HG02870 (cell line): Measurements from ENCODE around the gene ME3.
"Not testable (repeated sequence)": the region's sequence is repeated elsewhere in the genome, so short reads cannot be mapped to it uniquely, and the experiment has no call there.

ENCODE experiments used
- ATAC-seq: cut with Tn5 transposase; IDR thresholded peaks from one replicate; pipeline ENCODE4 v1.9.1; 2021; ENCODE audit warnings: mild to moderate bottlenecking, moderate library complexity; ENCODE audit not compliant: unreplicated experiment

Gene ME3

DNA sequence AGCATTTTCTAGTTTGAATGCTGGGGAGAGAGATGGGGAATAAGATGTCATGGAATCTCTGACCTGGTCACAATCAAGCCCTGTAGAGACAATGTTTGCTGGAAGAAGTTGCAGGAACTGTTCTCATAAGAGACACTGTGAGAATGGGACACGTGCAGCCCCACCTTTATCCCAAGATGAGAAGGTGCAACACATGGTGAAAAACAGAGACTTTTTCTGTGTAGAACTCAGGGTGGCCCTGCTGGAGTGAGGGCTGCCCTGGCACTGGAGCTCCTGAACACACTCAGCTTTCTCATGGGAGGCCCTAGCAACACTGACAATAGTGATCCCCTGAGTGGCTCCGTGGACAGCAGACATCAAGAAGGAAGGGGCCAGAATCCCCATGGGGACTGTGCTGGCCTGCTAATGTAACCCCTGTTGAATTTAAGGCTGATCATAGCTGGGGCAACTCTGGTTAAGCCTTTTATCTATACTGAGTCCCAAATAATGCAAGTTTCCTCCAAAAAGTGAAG is 106.6 kb downstream of the ME3 start:
- ATAC-seq, result no peak

DNA sequence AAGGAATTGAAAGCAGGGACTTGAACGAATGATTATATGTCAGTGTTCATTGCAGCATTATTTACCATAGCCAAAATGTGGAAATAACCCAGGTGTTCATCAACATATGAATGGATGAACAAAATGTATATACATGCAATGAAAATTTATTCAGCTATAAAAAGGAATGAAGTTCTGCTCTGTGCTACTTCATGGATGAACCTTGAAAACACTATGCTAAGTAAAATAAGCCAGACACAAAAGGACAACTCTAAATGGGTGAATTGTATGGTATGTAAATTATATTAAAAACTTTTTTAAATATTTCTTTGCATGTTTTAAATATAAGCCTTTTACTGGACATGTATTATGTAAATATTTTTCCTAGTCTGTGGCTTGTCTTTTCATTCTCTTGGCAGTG is 107.0 kb downstream of the ME3 start:
- no peak for ATAC-seq

DNA sequence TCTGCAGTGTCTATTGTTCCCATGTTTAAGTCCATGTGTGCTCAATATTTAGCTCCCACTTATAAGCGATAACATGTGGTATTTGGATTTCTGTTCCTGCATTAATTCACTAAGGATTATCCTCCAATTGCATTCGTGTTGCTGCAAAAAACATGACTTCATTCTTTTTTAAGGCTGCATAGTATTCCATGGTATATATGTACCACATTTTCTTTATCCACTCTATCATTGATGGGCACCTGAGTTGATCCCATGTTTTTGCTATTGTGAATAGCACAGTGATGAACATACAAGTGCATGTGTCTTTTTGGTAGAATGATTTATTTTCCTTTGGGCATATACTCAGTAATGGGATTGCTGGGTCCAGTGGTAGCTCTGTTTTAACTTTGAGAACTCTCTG is 109.6 kb downstream of the ME3 start:
- not testable (repeated sequence) for ATAC-seq

DNA sequence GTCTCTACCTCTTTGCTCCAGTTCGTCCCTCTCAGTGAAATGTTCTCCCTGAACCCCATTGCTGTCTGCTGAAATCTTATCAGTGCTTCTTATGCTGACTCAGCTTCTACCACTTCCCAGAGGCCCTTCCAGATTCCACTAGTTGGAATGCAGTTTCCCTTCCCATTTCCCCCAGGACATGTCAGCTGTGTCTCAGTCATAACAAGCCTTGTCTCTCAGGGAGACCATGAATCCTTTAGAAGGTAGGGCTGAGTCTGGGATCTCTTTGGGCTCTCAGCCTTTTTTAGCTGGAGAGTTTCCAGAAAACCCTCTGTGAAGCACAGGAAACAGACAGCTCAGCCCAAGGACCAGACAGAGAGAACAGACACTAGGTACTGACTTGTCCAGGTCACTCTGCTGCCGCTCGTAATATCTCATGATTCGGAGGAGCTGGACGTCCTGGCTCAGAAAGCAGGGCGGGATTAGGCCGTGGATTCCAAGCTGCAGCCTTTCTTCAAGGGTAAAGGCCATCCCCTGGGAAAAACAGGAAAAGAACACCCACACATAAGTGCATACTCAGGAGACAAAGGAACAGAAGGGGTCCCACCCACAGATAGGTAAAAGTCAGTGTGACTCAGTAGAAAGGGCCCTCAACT is 113.0 kb downstream of the ME3 start:
- no peak for ATAC-seq

DNA sequence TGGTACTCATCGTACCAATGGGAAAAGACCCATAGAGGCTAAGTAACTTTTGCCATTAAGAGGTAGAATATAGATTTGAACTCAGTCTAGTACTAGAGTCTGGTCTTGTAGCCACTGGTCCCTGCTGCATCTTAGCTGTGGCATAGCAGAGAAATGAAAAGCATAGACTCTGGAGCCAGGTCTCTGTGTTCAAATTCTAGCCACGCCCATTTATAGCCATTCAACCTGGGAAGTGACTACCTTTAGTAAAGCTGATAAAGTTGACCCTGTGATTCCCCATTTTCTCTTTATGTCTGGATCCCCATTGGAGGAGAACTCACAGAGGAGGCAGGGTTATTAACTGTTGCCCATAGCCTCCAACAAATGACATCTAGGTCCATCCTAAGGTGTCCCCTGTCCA is 113.6 kb downstream of the ME3 start:
- no peak for ATAC-seq

DNA sequence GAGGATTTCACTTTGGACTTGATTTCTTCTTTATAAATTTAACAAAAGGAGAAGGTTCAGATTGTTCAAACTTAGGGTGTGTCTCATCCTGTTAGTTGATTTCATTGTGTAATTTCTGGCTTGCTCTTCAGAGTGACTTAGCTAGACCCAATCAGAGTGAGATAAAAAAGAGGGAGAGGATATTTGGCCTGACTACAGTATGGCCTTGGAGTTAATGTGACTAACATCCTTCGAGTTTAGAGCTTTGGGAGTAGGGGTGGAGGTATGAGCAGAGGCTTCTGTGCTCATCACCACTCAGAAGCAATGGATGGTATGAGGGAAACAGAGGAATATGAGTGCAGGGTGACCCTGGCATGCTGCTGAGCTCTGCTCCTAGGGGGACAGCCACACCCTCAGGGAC is 114.2 kb downstream of the ME3 start:
- ATAC-seq, result no peak

DNA sequence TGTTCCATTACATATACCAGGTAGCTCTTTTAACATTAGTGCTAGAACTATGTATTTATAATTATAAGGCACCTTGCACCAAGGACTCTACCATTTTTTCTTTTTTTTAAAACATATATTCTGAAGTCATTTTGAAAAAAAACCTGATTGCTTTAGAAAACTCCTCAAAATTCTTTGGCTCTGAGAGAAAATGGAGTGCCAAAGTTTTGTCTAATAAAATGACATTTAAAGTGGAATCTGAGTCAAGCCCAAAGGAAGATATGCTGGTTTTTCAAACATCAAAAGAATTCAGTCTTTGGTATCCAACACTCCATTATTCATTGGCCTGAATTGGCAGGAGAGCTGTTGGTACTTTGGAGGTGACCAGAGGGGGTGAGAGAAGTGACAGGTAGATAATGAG is 116.5 kb downstream of the ME3 start:
- ATAC-seq, result no peak

DNA sequence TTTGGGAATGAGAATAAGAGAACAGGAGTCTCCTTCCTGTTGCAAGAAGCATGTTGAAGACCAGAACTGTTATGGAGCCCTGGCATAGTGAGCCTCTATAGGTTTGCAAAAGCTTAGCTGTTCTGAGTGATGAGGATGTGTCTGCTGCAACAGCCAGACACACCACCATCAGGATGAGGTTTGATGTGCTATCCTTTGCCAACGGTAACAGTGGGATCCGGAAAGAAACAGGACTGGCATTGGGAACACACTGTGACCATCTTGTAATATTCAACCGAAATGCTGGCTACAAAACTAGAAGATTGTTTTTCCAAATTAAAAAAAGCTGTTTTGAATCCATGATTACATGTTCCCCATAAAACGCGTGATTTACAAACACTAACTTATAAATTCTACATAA is 117.0 kb downstream of the ME3 start:
- ATAC-seq, result no peak

DNA sequence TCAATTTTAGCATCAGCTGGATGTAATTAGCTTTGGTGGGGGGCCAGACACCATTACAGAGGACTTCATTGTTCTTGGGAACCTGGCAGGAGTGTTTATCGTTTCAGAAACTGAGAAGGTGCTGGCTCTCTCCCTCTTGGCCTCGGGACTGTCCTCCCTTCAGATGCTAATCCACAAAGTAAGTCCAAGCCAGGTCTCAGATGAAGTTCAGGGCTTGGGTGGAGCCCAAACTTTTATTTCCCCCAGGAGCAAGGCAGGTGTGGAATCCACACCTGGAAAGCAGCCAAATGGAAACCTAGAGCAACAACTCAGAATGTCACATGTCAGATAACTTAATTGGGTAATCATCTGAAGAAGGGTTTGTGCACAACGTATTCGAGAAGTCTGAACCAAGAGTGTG is 119.2 kb downstream of the ME3 start:
- ATAC-seq, result no peak

DNA sequence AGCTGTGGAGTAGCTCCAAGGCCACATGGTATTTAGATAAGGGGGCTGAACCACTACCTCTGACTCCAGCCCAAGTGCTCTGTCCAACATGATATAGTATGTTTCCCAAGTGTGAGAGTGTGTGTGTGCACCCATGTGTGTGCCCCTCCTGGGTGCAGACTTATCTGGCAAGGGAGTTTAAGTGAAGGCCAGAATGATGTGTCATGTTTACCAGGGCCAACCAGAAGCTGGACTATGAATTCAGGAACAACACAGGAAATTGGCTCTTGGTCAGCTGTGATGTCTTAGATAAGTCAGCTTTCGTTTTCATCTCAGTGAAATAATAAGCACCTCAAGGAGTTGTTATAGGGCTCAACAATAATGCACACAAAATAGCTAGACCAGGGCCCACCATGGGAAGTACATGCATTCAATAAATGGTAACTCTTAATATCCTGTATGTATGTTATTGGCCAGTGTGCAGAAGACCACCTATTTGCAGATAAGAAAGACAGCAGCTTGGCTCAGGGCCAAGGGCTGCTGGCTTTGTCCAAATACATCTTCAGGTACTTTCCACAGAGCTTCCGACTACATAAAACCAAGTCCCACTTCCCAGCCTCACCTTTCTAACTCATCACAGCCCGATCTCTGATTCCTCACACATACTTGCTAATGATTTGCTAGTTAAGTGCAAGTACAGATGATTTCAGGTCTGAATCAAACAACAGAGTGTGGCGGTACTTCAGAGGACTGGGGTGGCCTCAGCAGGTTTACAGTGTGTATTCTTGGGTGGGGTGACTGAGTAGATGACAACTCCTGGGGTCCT is 120.9 kb downstream of the ME3 start:
- ATAC-seq, result no peak

DNA sequence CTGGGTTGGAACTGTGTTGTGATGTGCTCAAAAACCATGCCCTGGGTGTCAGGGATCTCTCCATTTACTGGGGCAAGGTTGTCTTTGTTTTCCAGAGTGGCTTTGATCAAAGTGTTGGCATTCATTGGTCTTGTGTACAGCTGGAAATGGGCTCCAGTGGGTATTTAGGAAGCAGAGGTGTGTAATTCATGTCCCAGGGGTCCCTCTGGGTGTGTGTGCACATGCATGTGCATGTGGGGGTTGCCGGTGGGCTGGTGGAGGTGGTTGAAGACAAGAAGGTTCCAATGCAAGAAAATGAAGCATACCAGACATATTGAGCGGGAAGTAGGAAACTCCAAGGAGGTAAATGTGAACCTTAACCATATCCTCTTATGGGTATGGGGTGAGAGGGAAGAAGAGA is 121.7 kb downstream of the ME3 start:
- ATAC-seq, result no peak

DNA sequence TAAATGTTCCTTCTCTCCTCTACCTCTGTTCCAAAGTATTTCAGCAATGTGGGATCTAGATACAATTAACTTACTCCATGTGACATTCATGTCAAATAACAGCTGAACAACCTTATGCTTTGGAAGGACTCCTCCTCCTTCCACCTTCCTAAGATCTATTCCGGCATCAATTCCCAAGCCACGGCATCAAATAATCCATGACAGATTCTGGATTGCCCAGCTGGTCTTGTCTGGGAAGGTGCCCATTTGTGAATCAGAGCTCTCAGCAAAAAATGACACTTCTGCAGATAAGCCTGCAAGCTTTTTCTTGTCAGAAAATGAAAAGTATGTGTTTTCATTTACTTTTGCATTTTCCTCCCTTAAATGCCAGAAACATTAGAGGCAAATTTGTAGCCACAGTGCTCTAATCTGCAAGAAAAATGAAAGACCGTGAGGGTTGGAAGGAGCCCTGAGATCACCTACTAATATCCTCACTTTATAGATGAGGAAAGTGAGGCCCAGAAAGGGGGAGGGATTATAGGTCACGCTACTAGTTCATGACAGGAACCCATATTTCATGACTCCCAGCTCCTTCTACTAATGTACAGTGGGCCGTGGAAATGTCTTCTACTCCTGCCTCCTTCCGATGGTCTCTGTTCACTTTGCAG is 124.0 kb downstream of the ME3 start:
- no peak for ATAC-seq

DNA sequence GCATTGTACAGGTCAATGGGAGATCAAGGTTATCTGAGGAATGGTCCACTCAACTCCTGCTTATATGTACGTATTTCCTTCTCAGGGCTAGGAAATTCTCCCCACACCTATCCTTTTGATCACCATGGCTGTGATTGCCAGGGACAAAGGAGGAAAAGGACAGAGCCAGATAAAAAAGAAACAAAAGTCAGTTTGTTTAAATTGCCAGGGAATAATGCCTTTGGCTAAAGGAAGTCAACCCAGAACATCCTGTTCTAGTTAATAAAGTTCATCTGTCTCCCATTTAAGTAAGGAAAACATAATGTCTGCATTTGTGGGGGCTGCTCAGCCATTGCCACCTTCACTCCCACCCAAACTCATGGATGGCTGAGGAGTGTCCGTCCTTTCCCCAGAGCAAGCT is 124.7 kb downstream of the ME3 start:
- ATAC-seq, result no peak

DNA sequence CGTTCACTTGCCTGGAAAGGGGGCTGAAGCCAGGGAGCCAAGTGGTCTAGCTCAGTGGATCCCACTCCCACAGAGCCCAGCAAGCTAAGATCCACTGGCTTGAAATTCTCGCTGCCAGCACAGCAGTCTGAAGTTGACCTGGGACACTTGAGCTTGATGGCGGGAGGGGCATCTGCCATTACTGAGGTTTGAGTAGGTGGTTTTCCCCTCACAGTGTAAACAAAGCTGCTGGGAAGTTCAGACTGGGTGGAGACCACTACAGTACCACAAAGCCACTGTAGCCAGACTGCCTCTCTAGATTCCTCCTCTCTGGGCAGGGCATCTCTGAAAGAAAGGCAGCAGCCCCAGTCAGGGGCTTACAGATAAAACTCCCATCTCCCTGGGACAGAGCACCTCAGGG is 131.1 kb downstream of the ME3 start:
- ATAC-seq, result not testable (repeated sequence)

DNA sequence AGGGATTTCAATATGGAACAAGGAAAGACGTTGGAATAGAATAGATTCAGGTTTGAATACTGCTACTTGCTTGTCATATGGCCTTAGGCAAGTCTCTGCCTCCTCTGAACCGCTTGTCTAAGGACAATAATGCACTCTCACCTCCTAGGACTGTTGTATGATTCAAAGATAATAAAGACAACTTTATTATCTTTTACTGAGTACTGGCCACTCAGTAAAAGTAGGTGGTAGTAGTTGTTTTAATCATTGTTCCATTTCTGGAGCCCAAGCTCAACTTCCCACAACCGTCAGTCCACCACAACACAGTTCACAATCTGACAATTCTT is 134.2 kb downstream of the ME3 start:
- no peak for ATAC-seq

DNA sequence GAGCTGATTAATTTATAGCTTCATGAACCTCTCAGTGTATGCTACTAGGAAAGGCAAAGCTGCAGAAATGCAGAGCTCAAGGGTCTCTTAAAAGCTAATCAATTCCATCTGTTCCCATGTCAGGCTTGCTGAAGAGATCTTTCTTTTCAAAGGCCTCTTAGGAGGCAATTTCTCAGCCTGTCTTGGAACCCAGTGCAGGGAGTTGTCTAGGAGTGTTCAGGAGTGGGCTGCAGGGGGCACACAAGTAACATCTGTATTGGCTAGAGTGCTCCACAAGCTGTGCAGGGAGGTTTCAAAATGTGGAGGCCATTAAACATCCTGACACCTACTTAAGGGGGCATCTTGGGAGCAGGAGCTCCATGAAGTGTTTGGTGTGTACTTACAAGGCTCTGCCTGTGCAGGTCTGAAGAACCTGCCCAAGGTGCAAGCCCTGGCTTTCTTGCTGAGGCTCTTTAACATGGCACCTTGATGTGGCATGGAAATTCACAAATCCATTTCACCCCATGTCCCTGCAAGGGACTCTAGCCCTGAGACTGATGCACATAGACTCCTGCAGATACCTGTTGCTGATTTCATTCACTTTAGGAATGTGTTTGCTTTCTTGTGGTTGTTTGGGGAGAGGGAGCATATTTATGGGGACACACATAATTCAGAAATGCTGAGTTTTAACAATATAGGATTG is 134.7 kb downstream of the ME3 start:
- ATAC-seq, result no peak

DNA sequence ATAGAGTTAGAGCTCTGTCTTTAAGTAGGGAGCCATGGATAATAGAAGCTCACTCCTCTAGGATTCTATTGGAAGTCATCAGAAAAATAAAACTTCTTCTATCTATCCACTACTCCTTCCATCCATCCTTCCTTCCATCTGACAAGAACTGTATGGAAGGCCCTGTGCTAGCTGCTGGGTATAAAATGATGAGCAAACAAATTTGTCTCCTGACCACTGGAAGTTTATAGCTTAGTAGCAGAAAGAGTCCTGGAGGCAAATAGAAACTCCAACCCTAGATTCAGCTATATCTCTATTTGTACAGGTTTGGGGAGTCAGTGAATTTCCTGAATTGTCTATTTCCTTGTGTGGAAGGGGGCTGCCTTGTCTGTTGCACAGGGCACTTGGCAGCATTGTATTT is 136.6 kb downstream of the ME3 start:
- ATAC-seq, result no peak

DNA sequence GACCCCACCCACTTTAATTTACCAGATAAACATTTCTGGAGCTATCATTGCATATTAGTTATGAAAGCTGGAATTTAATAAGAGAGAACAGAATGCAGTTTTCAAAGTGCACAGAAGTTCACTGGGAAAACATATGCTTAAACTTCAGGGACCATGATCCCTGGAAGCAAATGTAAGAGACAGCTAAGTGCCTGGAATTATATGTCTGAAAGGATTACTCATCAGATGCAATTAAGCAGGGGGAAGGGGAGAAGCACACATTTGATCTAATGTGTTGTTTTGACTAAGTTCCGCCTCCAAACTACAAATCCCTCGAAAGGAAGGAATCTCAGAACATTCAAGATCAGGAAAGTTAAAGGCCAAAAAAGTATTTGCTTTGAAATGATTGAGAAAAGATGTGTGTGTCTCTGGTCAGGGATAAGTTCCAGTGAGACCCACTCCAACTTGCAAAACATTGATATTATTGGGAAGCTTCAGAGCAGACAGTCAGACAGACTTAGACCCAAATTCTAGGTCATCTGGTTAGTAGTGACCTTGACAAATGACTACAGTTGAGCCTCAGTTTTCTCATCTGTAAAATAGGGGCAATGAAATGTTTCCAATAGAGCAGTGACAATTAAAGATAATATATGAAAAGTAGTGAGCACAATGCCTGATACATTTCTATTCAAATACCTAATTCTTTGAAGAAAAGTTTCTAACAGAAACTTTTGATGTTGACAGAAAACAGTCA is 147.6 kb downstream of the ME3 start:
- no peak for ATAC-seq

DNA sequence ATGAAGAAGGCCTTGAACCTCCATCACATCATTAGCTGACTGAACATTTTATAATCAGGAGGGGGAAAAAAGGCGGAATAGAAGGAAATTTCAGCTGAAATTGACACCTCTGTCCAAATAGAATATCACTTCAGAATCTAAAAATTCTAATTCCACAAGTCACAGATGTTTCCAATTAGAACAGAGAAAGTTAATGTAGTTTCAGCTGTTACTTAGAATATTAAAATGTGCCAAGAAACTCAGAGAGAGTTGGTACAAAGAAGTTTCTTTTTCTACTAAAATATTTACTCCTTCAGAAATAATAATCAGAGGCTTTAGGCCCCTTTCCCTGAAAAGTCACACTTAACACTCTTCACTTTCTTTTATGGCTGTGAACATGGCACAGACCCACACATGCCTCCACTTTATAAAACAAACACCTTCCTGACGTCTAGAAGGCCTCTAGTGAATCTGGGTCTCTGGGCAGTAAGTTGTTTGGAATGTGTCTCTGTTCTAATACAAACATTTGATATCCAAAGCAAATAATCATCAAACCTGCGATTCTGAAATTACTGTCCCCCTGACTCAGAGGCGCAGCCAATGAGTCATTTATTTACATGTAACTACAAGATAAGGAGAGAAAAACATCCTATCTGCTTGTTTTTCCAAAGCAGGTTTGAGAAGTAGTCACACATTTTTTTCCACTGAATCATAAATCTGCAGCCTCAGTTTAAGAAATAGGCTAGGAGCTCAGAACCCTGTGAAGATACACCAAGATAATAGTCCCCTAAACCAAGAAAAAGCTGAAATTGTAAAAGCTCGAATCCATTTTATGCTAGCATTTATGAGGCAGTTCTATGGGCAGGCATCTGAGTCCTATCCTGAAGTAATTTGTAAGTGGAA is 148.4 kb downstream of the ME3 start:
- ATAC-seq, result no peak

DNA sequence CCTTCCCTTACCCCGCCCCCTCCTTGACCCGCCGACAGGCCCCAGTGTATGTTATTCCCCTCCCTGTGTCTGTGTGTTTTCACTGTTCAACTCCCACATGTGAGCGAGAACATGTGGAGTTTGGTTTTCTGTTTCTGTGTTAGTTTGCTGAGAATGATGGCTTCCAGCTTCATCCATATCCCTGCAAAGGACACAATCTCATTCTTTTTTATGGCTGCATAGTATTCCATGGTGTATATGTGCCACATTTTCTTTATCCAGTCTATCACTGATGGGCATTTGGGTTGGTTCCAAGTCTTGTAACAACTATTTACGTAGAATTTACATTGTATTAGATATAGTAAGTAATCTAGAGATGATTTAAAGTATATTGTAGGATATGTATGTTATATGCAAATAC is 149.9 kb downstream of the ME3 start:
- not testable (repeated sequence) for ATAC-seq
